ENCODE data around the gene SCAMP2. TPM values are rescaled to one million over a fixed set of nuclear protein-coding genes. Genes with fewer than 3 reads are reported as not detected.

The SCAMP2 gene
- total and polyA plus RNA-seq, 4 donors: 51.2 to 122 (median 82.7) TPM

DNA sequence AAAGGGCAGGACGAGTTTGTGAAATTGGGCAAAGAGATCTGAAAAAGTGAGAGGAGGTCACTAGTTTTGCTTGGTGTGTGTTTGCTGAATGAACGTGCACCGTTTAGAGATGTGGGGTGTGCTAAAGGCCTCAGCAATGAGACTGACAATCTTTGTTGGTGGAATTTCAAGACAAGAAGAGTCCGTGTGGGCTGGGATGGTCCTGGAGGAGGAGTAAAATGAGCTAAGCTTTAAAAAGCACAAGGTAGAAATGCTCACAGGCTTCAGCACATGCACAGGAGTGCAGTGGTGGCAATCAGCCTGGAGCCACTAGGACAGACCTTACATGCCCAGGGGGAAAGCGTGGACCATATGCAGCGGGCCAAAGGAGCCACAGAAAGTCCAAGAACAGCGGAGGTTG, 48.2 kb downstream of the SCAMP2 start:
- Histone ChIP-seq H3K27me3 (ENCODE audit: control insufficient read depth in 3 of 3, insufficient read depth in 3 of 3, low read length in 2 of 3) (peaks cover 0 to 29% (median 13%) of the 10 kb centered on the region in 3 donors), H3K9me3 (ENCODE audit: control insufficient read depth in 4 of 4, insufficient read depth in 3 of 4, low read length in 3 of 4) (no peaks in the 10 kb centered on the region), H3K36me3 (ENCODE audit: control insufficient read depth in 4 of 4, insufficient read depth in 4 of 4, low read length in 4 of 4) (no peaks in the 10 kb centered on the region), H3K4me1 (ENCODE audit: control insufficient read depth in 5 of 5, insufficient read depth in 5 of 5, low read length in 5 of 5) (peaks cover 0 to 2% (median 0%) of the 10 kb centered on the region in 5 donors), H3K9ac (ENCODE audit: insufficient read depth in 1 of 2, low read length in 2 of 2) (no peak overlapping the region), H3K4me3 (no peak overlapping the region), H3K27ac (ENCODE audit: low read depth in 1 of 2, low read length in 1 of 2) (no peak overlapping the region)
- DNase-seq (no peak), ATAC-seq (ENCODE audit: insufficient read depth, low FRiP score) (no peak)
- 79 to 84% methylated on average over 7 of the region's 7 CpGs for WGBS, 2 donors
- TF ChIP-seq, protein P1, sequence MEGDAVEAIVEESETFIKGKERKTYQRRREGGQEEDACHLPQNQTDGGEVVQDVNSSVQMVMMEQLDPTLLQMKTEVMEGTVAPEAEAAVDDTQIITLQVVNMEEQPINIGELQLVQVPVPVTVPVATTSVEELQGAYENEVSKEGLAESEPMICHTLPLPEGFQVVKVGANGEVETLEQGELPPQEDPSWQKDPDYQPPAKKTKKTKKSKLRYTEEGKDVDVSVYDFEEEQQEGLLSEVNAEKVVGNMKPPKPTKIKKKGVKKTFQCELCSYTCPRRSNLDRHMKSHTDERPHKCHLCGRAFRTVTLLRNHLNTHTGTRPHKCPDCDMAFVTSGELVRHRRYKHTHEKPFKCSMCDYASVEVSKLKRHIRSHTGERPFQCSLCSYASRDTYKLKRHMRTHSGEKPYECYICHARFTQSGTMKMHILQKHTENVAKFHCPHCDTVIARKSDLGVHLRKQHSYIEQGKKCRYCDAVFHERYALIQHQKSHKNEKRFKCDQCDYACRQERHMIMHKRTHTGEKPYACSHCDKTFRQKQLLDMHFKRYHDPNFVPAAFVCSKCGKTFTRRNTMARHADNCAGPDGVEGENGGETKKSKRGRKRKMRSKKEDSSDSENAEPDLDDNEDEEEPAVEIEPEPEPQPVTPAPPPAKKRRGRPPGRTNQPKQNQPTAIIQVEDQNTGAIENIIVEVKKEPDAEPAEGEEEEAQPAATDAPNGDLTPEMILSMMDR (IDR thresholded peaks at IDR 0.05; ENCODE audit: control extremely low read depth, extremely low read depth): no peak

DNA sequence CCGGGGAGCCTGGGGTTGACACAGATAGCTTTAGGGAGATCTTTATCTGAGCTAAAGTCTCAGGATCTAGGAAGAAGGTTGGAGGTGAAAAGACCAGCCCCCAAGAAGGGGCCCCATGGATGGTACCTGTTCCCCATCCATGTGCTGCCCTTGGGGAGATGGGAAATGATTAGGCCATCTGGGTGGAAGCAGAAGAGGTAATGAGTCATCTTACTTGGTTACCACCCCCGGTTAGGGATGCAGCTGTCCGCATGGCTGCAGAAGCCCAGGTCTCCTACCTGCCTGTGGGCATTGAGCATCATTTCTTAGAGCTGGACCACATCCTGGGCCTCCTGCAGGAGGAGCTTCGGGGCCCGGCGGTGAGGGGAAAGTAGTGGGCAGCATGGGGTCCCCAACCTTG, 49.8 kb downstream of the SCAMP2 start:
- Histone ChIP-seq H3K9me3 (ENCODE audit: control insufficient read depth in 4 of 4, insufficient read depth in 3 of 4, low read length in 3 of 4) (no peaks in the 10 kb centered on the region), H3K36me3 (ENCODE audit: control insufficient read depth in 4 of 4, insufficient read depth in 4 of 4, low read length in 4 of 4) (no peaks in the 10 kb centered on the region), H3K4me3 (no peak overlapping the region), H3K9ac (ENCODE audit: insufficient read depth in 1 of 2, low read length in 2 of 2) (no peak overlapping the region), H3K27me3 (ENCODE audit: control insufficient read depth in 3 of 3, insufficient read depth in 3 of 3, low read length in 2 of 3) (peaks cover 0 to 26% (median 9%) of the 10 kb centered on the region in 3 donors), H3K27ac (ENCODE audit: low read depth in 1 of 2, low read length in 1 of 2) (no peak overlapping the region), H3K4me1 (ENCODE audit: control insufficient read depth in 5 of 5, insufficient read depth in 5 of 5, low read length in 5 of 5) (peaks cover 0 to 5% (median 0%) of the 10 kb centered on the region in 5 donors)
- DNase-seq: no peak
- no peak for ATAC-seq (ENCODE audit: insufficient read depth, low FRiP score)
- TF ChIP-seq, protein P1 (IDR thresholded peaks at IDR 0.05; ENCODE audit: control extremely low read depth, extremely low read depth): no peak
- 70 to 73% methylated on average over 6 of the region's 6 CpGs for WGBS, 2 donors

DNA sequence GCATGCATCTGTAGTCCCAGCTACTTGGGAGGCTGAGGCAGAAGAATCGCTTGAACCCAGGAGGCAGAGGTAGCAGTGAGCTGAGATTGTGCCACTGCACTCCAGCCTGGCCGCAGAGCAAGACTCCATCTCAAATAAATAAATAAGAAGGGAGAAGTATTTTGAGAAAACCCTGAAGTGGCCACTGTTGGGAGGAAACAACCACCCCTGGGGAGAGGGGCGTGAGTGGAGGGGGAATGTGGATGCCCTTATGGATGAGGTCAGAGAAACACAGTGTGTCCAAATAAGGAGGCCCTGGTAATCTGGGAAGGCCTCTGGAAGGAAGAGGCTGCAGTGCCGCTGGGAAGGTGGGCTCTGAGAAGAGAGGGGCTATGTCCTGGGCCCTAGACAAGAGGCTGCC, 50.9 kb downstream of the SCAMP2 start:
- Histone ChIP-seq H3K9ac (ENCODE audit: insufficient read depth in 1 of 2, low read length in 2 of 2) (no peak overlapping the region), H3K4me3 (no peak overlapping the region), H3K27ac (ENCODE audit: low read depth in 1 of 2, low read length in 1 of 2) (no peak overlapping the region), H3K4me1 (ENCODE audit: control insufficient read depth in 5 of 5, insufficient read depth in 5 of 5, low read length in 5 of 5) (peaks cover 0 to 7% (median 0%) of the 10 kb centered on the region in 5 donors), H3K36me3 (ENCODE audit: control insufficient read depth in 4 of 4, insufficient read depth in 4 of 4, low read length in 4 of 4) (no peaks in the 10 kb centered on the region), H3K9me3 (ENCODE audit: control insufficient read depth in 4 of 4, insufficient read depth in 3 of 4, low read length in 3 of 4) (no peaks in the 10 kb centered on the region), H3K27me3 (ENCODE audit: control insufficient read depth in 3 of 3, insufficient read depth in 3 of 3, low read length in 2 of 3) (peaks cover 0 to 16% (median 2%) of the 10 kb centered on the region in 3 donors)
- TF ChIP-seq, protein P1 (IDR thresholded peaks at IDR 0.05; ENCODE audit: control extremely low read depth, extremely low read depth): no peak
- DNase-seq (no peak), ATAC-seq (ENCODE audit: insufficient read depth, low FRiP score) (no peak)
- WGBS, 2 donors: 86 to 87% methylated on average over 4 of the region's 4 CpGs

DNA sequence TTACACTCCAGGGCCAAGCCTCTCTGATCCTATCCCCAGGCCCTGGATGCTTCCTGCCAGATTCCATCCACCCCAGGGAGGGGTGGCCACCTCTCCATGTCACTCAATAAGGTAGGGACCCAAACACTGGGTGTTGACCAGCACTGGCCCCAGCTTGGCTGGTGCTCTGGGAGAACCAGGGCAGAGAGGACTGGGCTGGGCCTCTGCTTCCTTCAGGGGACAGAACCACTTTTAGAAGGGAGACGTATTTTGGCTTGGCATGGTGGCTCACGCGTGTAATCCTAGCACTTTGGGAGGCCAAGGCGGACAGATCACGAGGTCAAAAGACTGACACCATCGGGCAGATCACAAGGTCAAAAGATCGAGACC, 51.4 kb downstream of the SCAMP2 start:
- TF ChIP-seq, protein P1 (IDR thresholded peaks at IDR 0.05; ENCODE audit: control extremely low read depth, extremely low read depth): no peak
- WGBS, 2 donors: 79 to 89% methylated on average over 7 of the region's 7 CpGs
- no peak overlapping the region for H3K4me3 ChIP-seq
- no peak overlapping the region for H3K9ac ChIP-seq (ENCODE audit: insufficient read depth in 1 of 2, low read length in 2 of 2)
- H3K27ac ChIP-seq (ENCODE audit: low read depth in 1 of 2, low read length in 1 of 2): no peak overlapping the region
- H3K27me3 ChIP-seq (ENCODE audit: control insufficient read depth in 3 of 3, insufficient read depth in 3 of 3, low read length in 2 of 3): peaks cover 0 to 11% (median 0%) of the 10 kb centered on the region in 3 donors
- peaks cover 0 to 7% (median 0%) of the 10 kb centered on the region in 5 donors for H3K4me1 ChIP-seq (ENCODE audit: control insufficient read depth in 5 of 5, insufficient read depth in 5 of 5, low read length in 5 of 5)
- no peaks in the 10 kb centered on the region for H3K9me3 ChIP-seq (ENCODE audit: control insufficient read depth in 4 of 4, insufficient read depth in 3 of 4, low read length in 3 of 4)
- DNase-seq (no peak), ATAC-seq (ENCODE audit: insufficient read depth, low FRiP score) (no peak)
- H3K36me3 ChIP-seq (ENCODE audit: control insufficient read depth in 4 of 4, insufficient read depth in 4 of 4, low read length in 4 of 4): no peaks in the 10 kb centered on the region

Measured in lung (tissue), 12 donors.